Retinal pigment epithelial cell (primary cell): ENCODE data around the gene SPECC1L.
"Not testable (repeated sequence)": the region's sequence is repeated elsewhere in the genome, so short reads cannot be mapped to it uniquely, and the experiment has no call there.

ENCODE experiments used
- DNase-seq: peaks from one replicate; pipeline ENCODE4 v3.0.0-alpha.2; 2010; ENCODE audit warnings: low read depth
- H3K4me3 ChIP-seq: 2 replicates; pipeline ENCODE4 v1.5.1; 2011; ENCODE audit warnings: mild to moderate bottlenecking, low read length, control low read depth, moderate library complexity
- TF ChIP-seq, protein P1 (sequence below): conservative IDR thresholded peaks from 2 replicates; pipeline ENCODE4 v1.5.1; 2011; ENCODE audit warnings: low read depth, low read length, control low read depth, inconsistent platforms

SPECC1L gene

GRCh38 chr22:24232124-24232523 lies 38.5 kb upstream of the SPECC1L start:
- TF ChIP-seq, protein P1, sequence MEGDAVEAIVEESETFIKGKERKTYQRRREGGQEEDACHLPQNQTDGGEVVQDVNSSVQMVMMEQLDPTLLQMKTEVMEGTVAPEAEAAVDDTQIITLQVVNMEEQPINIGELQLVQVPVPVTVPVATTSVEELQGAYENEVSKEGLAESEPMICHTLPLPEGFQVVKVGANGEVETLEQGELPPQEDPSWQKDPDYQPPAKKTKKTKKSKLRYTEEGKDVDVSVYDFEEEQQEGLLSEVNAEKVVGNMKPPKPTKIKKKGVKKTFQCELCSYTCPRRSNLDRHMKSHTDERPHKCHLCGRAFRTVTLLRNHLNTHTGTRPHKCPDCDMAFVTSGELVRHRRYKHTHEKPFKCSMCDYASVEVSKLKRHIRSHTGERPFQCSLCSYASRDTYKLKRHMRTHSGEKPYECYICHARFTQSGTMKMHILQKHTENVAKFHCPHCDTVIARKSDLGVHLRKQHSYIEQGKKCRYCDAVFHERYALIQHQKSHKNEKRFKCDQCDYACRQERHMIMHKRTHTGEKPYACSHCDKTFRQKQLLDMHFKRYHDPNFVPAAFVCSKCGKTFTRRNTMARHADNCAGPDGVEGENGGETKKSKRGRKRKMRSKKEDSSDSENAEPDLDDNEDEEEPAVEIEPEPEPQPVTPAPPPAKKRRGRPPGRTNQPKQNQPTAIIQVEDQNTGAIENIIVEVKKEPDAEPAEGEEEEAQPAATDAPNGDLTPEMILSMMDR: no peak
- no peak for DNase-seq
- H3K4me3 ChIP-seq: no peak overlapping the region

- no peak overlapping the region for H3K4me3 ChIP-seq
- DNase-seq: no peak
- TF ChIP-seq, protein P1: no peak
Measured at GRCh38 chr22:24232725-24233124, 37.9 kb upstream of the SPECC1L start.

GRCh38 chr22:24233235-24233634 lies 37.4 kb upstream of the SPECC1L start:
- TF ChIP-seq, protein P1: no peak
- no peak for DNase-seq
- H3K4me3 ChIP-seq: no peak overlapping the region

- TF ChIP-seq, protein P1: no peak
- H3K4me3 ChIP-seq: no peak overlapping the region
- DNase-seq: no peak
Measured at GRCh38 chr22:24233816-24234215, 36.8 kb upstream of the SPECC1L start.

DNA sequence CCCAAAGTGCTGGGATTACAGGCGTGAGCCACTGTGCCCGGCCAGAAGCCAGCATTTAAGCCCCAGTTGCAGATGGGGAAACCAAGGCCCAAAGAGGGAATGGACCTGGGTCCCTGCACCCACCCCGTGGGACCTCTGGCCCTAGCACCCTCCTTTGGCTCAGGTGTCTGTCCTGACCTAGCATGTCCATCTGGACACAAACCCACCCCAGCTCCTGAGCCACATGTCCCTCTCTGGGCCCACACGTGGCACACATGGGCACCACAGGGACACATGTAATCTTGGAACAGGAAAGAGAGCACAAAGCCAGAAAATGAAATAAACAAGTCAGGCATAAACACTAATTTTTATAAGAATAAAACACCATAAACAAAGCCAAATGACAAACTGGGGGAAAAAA lies 35.3 kb upstream of the SPECC1L start:
- TF ChIP-seq, protein P1: no peak
- H3K4me3 ChIP-seq: no peak overlapping the region
- no peak for DNase-seq

DNA sequence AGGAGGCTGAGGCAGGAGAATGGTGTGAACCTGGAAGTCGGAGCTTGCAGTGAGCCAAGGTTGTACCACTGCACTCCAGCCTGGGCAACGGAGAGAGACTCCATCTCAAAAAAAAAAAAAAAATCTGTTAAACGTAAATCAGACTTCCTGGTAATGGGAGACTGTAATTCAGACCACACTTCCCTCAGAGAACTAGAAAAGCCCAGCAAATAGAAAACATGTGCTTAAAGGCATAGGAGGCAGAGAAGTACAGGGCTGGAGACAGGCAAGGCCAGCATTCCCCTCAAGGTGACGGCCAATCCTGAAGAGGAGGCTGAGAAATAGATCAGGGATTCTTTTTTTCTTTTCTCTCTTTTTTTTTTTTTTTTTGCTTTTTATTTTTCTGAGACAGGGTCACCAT lies 34.0 kb upstream of the SPECC1L start:
- no peak overlapping the region for H3K4me3 ChIP-seq
- no peak for DNase-seq
- TF ChIP-seq, protein P1: no peak

GRCh38 chr22:24238101-24238694 lies 32.4 kb upstream of the SPECC1L start:
- DNase-seq, H3K4me3 ChIP-seq: not testable (repeated sequence)

- no peak for DNase-seq
- TF ChIP-seq, protein P1: no peak
- H3K4me3 ChIP-seq: no peak overlapping the region
Measured at GRCh38 chr22:24240381-24240780, 30.2 kb upstream of the SPECC1L start.

DNA sequence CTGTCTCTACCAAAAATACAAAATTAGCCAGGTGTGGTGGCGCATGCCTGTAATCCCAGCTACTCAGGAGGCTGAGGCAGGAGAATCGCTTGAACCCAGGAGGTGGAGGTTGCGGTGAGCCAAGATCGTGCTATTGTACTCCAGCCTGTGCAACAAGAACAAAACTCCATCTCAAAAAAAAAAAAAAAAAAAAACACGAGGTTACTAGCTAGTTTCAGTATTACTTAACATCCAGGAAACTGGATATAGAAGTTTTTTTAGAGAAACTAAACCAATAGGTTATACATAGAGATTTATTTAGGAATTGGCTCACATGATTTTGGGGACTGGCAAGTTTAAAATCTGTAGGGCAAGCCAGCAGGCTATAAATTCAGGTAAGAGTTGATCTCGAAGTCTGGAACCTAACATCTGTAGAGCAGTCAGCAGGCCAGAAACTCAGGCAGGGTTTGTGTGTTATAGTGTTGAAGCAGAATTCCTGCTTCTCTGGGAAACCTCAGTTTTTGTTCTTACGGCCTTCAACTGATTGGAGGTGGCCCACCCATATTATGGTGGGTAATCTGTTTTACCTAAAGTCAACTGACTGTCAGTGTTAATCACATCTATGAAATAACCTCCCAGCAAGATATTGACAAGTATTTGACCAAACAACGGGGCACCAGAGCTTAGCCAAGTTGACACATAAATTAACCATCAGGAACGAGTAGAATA lies 29.5 kb upstream of the SPECC1L start:
- DNase-seq, H3K4me3 ChIP-seq: not testable (repeated sequence)

GRCh38 chr22:24243417-24243816 lies 27.2 kb upstream of the SPECC1L start:
- DNase-seq, H3K4me3 ChIP-seq: not testable (repeated sequence)
